Type B pancreatic cell (in vitro differentiated cells): ENCODE data around the gene HTR3B. TPM values are rescaled to one million over a fixed set of nuclear protein-coding genes. Genes with fewer than 3 reads are reported as not detected.

Experiments
- DNase-seq: peaks from one replicate; pipeline ENCODE4 v3.0.0; 2021; ENCODE audit warnings: mixed read lengths; ENCODE audit not compliant: unreplicated experiment; ENCODE audit errors: extremely low spot score
- H3K27ac Mint-ChIP-seq: 2 replicates; pipeline ENCODE4 v1.8.0; 2021; ENCODE audit warnings: mild to moderate bottlenecking, mixed read lengths
- H3K27me3 Mint-ChIP-seq: 2 replicates; pipeline ENCODE4 v1.8.0; 2021; ENCODE audit warnings: mixed read lengths
- H3K36me3 Mint-ChIP-seq: 2 replicates; pipeline ENCODE4 v1.8.0; 2021; ENCODE audit warnings: mixed read lengths
- H3K4me1 Mint-ChIP-seq: one replicate; pipeline ENCODE4 v1.8.0; 2021; ENCODE audit warnings: mixed read lengths; ENCODE audit not compliant: unreplicated experiment
- H3K4me3 Mint-ChIP-seq: 2 replicates; pipeline ENCODE4 v1.8.0; 2021; ENCODE audit warnings: mild to moderate bottlenecking, mixed read lengths
- H3K9me3 Mint-ChIP-seq: 2 replicates; pipeline ENCODE4 v1.8.0; 2021; ENCODE audit warnings: mixed read lengths
- total RNA-seq: library from RNA; stranded (reverse); gene quantifications from 2 replicates; pipeline ENCODE4 v1.2.1, GENCODE V29; 2021; ENCODE audit warnings: low replicate concordance
- TF ChIP-seq, protein P1 (sequence below): fragments of 200-600 bp; sonication (generic); conservative IDR thresholded peaks from 2 replicates; pipeline ENCODE4 v1.5.0; 2021; ENCODE audit warnings: antibody characterized with exemption, mild to moderate bottlenecking

The HTR3B gene
- total RNA-seq, 1 donor from 2014 or later, result 0.17 TPM

GRCh38 chr11:113979431-113979830 is 74.8 kb downstream of the HTR3B start:
- H3K4me3 Mint-ChIP-seq, result no peak overlapping the region
- H3K9me3 Mint-ChIP-seq, result no peaks in the 10 kb centered on the region
- H3K27ac Mint-ChIP-seq, result no peak overlapping the region
- H3K27me3 Mint-ChIP-seq, result peaks cover 64% of the 10 kb centered on the region
- peaks cover 11% of the 10 kb centered on the region for H3K4me1 Mint-ChIP-seq
- no peaks in the 10 kb centered on the region for H3K36me3 Mint-ChIP-seq
- TF ChIP-seq, protein P1, sequence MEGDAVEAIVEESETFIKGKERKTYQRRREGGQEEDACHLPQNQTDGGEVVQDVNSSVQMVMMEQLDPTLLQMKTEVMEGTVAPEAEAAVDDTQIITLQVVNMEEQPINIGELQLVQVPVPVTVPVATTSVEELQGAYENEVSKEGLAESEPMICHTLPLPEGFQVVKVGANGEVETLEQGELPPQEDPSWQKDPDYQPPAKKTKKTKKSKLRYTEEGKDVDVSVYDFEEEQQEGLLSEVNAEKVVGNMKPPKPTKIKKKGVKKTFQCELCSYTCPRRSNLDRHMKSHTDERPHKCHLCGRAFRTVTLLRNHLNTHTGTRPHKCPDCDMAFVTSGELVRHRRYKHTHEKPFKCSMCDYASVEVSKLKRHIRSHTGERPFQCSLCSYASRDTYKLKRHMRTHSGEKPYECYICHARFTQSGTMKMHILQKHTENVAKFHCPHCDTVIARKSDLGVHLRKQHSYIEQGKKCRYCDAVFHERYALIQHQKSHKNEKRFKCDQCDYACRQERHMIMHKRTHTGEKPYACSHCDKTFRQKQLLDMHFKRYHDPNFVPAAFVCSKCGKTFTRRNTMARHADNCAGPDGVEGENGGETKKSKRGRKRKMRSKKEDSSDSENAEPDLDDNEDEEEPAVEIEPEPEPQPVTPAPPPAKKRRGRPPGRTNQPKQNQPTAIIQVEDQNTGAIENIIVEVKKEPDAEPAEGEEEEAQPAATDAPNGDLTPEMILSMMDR, result no peak
- DNase-seq, result no peak

GRCh38 chr11:113980785-113981184 is 76.2 kb downstream of the HTR3B start:
- Mint-ChIP-seq H3K27me3 (peaks cover 66% of the 10 kb centered on the region), H3K36me3 (no peaks in the 10 kb centered on the region), H3K4me3 (no peak overlapping the region), H3K9me3 (no peaks in the 10 kb centered on the region), H3K4me1 (no peaks in the 10 kb centered on the region), H3K27ac (no peak overlapping the region)
- DNase-seq, result no peak
- TF ChIP-seq, protein P1, result no peak

DNA sequence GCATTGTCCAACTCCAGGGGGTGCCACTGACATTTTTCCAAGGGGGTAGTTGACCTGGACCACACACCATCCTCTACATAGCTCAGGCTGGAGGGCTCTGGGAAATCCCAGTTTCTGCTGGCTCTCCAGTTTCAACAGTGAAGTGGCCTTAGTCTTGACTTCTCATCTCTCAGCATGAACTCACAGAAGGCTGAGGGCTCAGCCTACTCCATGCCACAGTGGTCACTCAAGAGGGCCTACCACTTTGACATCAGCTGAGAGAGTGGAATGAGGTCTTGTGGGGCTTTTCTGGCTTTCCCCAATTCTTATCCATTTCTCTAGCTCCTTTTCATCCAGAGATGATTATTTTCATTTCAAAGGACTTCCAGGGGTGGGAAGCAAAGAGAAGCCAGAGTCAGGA is 77.7 kb downstream of the HTR3B start:
- Mint-ChIP-seq H3K4me1 (no peaks in the 10 kb centered on the region), H3K4me3 (no peak overlapping the region), H3K27ac (no peak overlapping the region), H3K36me3 (no peaks in the 10 kb centered on the region), H3K9me3 (no peaks in the 10 kb centered on the region), H3K27me3 (peaks cover 61% of the 10 kb centered on the region)
- no peak for DNase-seq
- TF ChIP-seq, protein P1, result no peak

DNA sequence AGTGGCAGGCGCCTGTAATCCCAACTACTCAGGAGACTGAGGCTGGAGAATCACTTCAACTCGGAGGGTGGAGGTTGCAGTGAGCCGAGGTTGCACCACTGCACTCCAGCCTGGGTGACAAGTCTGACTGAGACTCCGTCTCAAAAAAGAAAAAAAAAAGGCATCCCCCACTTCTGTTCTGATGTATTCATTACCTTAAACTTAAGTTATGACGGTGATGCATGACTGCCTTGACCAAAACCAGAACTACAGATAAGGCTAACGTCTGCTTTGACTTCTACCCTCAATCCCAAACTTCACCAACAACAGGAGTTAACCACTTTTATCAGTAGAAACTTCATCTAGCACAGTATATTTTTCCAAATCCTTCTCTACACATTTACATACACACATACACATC is 80.2 kb downstream of the HTR3B start:
- Mint-ChIP-seq H3K4me1 (no peaks in the 10 kb centered on the region), H3K27ac (no peak overlapping the region), H3K9me3 (no peaks in the 10 kb centered on the region), H3K27me3 (peaks cover 62% of the 10 kb centered on the region), H3K4me3 (no peak overlapping the region), H3K36me3 (no peaks in the 10 kb centered on the region)
- DNase-seq, result no peak
- TF ChIP-seq, protein P1, result no peak

DNA sequence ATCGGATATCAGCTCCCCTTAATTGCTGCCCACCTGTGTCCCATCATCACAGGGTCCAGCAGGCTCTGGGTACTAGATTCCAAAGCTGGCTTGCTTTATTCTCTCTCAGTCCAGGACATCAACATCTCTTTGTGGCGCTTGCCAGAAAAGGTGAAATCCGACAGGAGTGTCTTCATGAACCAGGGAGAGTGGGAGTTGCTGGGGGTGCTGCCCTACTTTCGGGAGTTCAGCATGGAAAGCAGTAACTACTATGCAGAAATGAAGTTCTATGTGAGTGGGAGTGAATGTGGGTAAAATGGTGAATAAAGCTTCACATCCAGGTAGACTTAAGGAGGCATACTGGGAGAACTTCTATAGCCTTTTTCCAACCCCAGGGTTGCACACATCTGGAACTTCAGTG is 81.3 kb downstream of the HTR3B start:
- DNase-seq, result no peak
- no peak overlapping the region for H3K4me3 Mint-ChIP-seq
- H3K27me3 Mint-ChIP-seq, result peaks cover 53% of the 10 kb centered on the region
- no peaks in the 10 kb centered on the region for H3K4me1 Mint-ChIP-seq
- no peak overlapping the region for H3K27ac Mint-ChIP-seq
- H3K9me3 Mint-ChIP-seq, result no peaks in the 10 kb centered on the region
- TF ChIP-seq, protein P1, result no peak
- no peaks in the 10 kb centered on the region for H3K36me3 Mint-ChIP-seq
